ENCODE measurements around the gene KIAA0930. TPM values are rescaled to one million over a fixed set of nuclear protein-coding genes. Genes with fewer than 3 reads are reported as not detected.

The KIAA0930 gene
- total RNA-seq, 2 experiments from 2014 or later = 6.7 to 7.4 TPM

- Mint-ChIP-seq H3K27me3 (no peaks in the 10 kb centered on the region), H3K4me1 (ENCODE audit: low read depth) (peaks cover 18% of the 10 kb centered on the region), H3K36me3 (ENCODE audit: low read depth) (no peaks in the 10 kb centered on the region), H3K27ac (no peak overlapping the region), H3K9me3 (no peaks in the 10 kb centered on the region), H3K4me3 (no peak overlapping the region)
- TF ChIP-seq CTCF (IDR thresholded peaks at IDR 0.05) = no peak
- ATAC-seq (ENCODE audit: poor library complexity) (no peak), DNase-seq (no peak)
- Histone ChIP-seq H3K27ac (ENCODE audit: low read depth in 1 of 2, low read length in 2 of 2) (no peak overlapping the region), H3K36me3 (ENCODE audit: insufficient read depth, low read length) (no peaks in the 10 kb centered on the region), H3K4me1 (ENCODE audit: insufficient read depth, low read length) (peaks cover 21% of the 10 kb centered on the region), H3K4me3 (ENCODE audit: low read length) (no peak overlapping the region), H3K27me3 (ENCODE audit: control insufficient read depth in 1 of 2, insufficient read depth in 2 of 2, low read length in 2 of 2) (no peaks in the 10 kb centered on the region), H3K9me3 (ENCODE audit: control insufficient read depth in 1 of 2, insufficient read depth in 1 of 2, low read length in 2 of 2) (no peaks in the 10 kb centered on the region)
- CTCF ChIA-PET = no interaction called here
- intact Hi-C loops (cut with DNase I, micrococcal nuclease) = no loop called here
- POLR2A ChIA-PET = no interaction called here
These were observed 15.5 kb downstream of the KIAA0930 start for GRCh38 chr22:45224988-45225731.

GRCh38 chr22:45224331-45224730 is 16.4 kb downstream of the KIAA0930 start:
- Mint-ChIP-seq H3K9me3 (no peaks in the 10 kb centered on the region), H3K36me3 (ENCODE audit: low read depth) (no peaks in the 10 kb centered on the region), H3K27me3 (no peaks in the 10 kb centered on the region), H3K27ac (no peak overlapping the region), H3K4me1 (ENCODE audit: low read depth) (peaks cover 18% of the 10 kb centered on the region), H3K4me3 (no peak overlapping the region)
- H3K4me3 ChIP-seq (ENCODE audit: low read length) = no peak overlapping the region
- POLR2A ChIA-PET = no interaction called here
- H3K27me3 ChIP-seq (ENCODE audit: control insufficient read depth in 1 of 2, insufficient read depth in 2 of 2, low read length in 2 of 2) = no peaks in the 10 kb centered on the region
- no peaks in the 10 kb centered on the region for H3K36me3 ChIP-seq (ENCODE audit: insufficient read depth, low read length)
- no peak for TF ChIP-seq CTCF (IDR thresholded peaks at IDR 0.05)
- ATAC-seq (ENCODE audit: poor library complexity) (no peak), DNase-seq (no peak)
- CTCF ChIA-PET = no interaction called here
- H3K27ac ChIP-seq (ENCODE audit: low read depth in 1 of 2, low read length in 2 of 2) = no peak overlapping the region
- H3K4me1 ChIP-seq (ENCODE audit: insufficient read depth, low read length) = peaks cover 21% of the 10 kb centered on the region
- H3K9me3 ChIP-seq (ENCODE audit: control insufficient read depth in 1 of 2, insufficient read depth in 1 of 2, low read length in 2 of 2) = no peaks in the 10 kb centered on the region
- intact Hi-C loops (cut with DNase I, micrococcal nuclease) = no loop called here

- ChIA-PET CTCF (no interaction called here), POLR2A (no interaction called here)
- H3K9me3 Mint-ChIP-seq = no peaks in the 10 kb centered on the region
- no peaks in the 10 kb centered on the region for H3K36me3 ChIP-seq (ENCODE audit: insufficient read depth, low read length)
- peaks cover 18% of the 10 kb centered on the region for H3K4me1 Mint-ChIP-seq (ENCODE audit: low read depth)
- no peaks in the 10 kb centered on the region for H3K36me3 Mint-ChIP-seq (ENCODE audit: low read depth)
- no peak overlapping the region for H3K27ac ChIP-seq (ENCODE audit: low read depth in 1 of 2, low read length in 2 of 2)
- no peaks in the 10 kb centered on the region for H3K9me3 ChIP-seq (ENCODE audit: control insufficient read depth in 1 of 2, insufficient read depth in 1 of 2, low read length in 2 of 2)
- H3K4me3 ChIP-seq (ENCODE audit: low read length) = no peak overlapping the region
- no peak overlapping the region for H3K27ac Mint-ChIP-seq
- H3K4me1 ChIP-seq (ENCODE audit: insufficient read depth, low read length) = peaks cover 24% of the 10 kb centered on the region
- no peaks in the 10 kb centered on the region for H3K27me3 Mint-ChIP-seq
- DNase-seq = no peak
- intact Hi-C loops (cut with DNase I, micrococcal nuclease) = no loop called here
- no peak for TF ChIP-seq CTCF (IDR thresholded peaks at IDR 0.05)
- no peak for ATAC-seq (ENCODE audit: poor library complexity)
- no peaks in the 10 kb centered on the region for H3K27me3 ChIP-seq (ENCODE audit: control insufficient read depth in 1 of 2, insufficient read depth in 2 of 2, low read length in 2 of 2)
- H3K4me3 Mint-ChIP-seq = no peak overlapping the region
These were observed 17.2 kb downstream of the KIAA0930 start for GRCh38 chr22:45223304-45224117.

Data from CD4-positive, alpha-beta T cell (primary cell).